ENCODE results near the gene TLE4. TPM values are rescaled to one million over a fixed set of nuclear protein-coding genes. Genes with fewer than 3 reads are reported as not detected.
A peak's percentile ranks its signal among the peaks of the same experiment; 100 is the strongest.

The TLE4 gene
- total RNA-seq, 2 experiments from 2014 or later = 11.8 to 15.5 TPM

GRCh38 chr9:79581794-79582193 lies 10.0 kb downstream of the TLE4 start:
- Mint-ChIP-seq H3K36me3 (ENCODE audit: low read depth) (peaks cover 13% of the 10 kb centered on the region), H3K4me1 (peaks cover 80% of the 10 kb centered on the region), H3K4me3 (peak overlapping the region; percentile 60), H3K9me3 (ENCODE audit: low read depth) (no peaks in the 10 kb centered on the region), H3K27ac (peak overlapping the region; percentile 70), H3K27me3 (no peaks in the 10 kb centered on the region)
- DNase-seq (peak; percentile 38), ATAC-seq (peak; percentile 62)
- intact Hi-C loops (cut with DNase I, micrococcal nuclease) = loop anchor here (1.0 to 5.0 kb wide), 3 partner anchors 8 to 116 kb away; partner anchors contain the start of gene TLE4 (in 1 of the 2)
- ChIA-PET CTCF (interaction anchor here (0.8 to 0.9 kb wide), 2 partner anchors 9 to 103 kb away, joined by 3 read pairs; no protein-coding TSS in a partner anchor), POLR2A (interaction anchor here (1.5 kb wide), 1 partner anchor 10 kb away, joined by 14 read pairs; the partner anchor contains the start of gene TLE4)

- ATAC-seq (peak; percentile 86), DNase-seq (peak; percentile 68)
- Mint-ChIP-seq H3K36me3 (ENCODE audit: low read depth) (peaks cover 24% of the 10 kb centered on the region), H3K4me1 (peaks cover 67% of the 10 kb centered on the region), H3K4me3 (peak overlapping the region; percentile 24), H3K9me3 (ENCODE audit: low read depth) (no peaks in the 10 kb centered on the region), H3K27ac (peak overlapping the region; percentile 30), H3K27me3 (no peaks in the 10 kb centered on the region)
- POLR2A ChIA-PET = no interaction called here
- CTCF ChIA-PET = interaction anchor here (1.1 to 1.5 kb wide), 2 partner anchors 9 to 13 kb away, joined by 3 to 4 read pairs; partner anchors contain the start of gene TLE4
- intact Hi-C loops (cut with DNase I, micrococcal nuclease) = loop anchor here in 1 of 2 experiments (5.0 kb wide), 1 partner anchor 113 kb away; no protein-coding TSS in a partner anchor
Measured at GRCh38 chr9:79583952-79584654, 12.3 kb downstream of the TLE4 start.

- POLR2A ChIA-PET = no interaction called here
- Mint-ChIP-seq H3K4me1 (peaks cover 63% of the 10 kb centered on the region), H3K27me3 (no peaks in the 10 kb centered on the region), H3K4me3 (no peak overlapping the region), H3K9me3 (ENCODE audit: low read depth) (no peaks in the 10 kb centered on the region), H3K27ac (no peak overlapping the region), H3K36me3 (ENCODE audit: low read depth) (peaks cover 26% of the 10 kb centered on the region)
- CTCF ChIA-PET = interaction anchor here (1.5 kb wide), 1 partner anchor 13 kb away, joined by 4 read pairs; the partner anchor contains the start of gene TLE4
- no peak for ATAC-seq
- intact Hi-C loops (cut with DNase I, micrococcal nuclease) = loop anchor here in 1 of 2 experiments (5.0 kb wide), 1 partner anchor 113 kb away; no protein-coding TSS in a partner anchor
- no peak for DNase-seq
Measured at GRCh38 chr9:79584655-79584982, 12.9 kb downstream of the TLE4 start.

GRCh38 chr9:79588488-79589223 lies 16.9 kb downstream of the TLE4 start:
- POLR2A ChIA-PET = no interaction called here
- Mint-ChIP-seq H3K9me3 (ENCODE audit: low read depth) (no peaks in the 10 kb centered on the region), H3K4me1 (peaks cover 52% of the 10 kb centered on the region), H3K36me3 (ENCODE audit: low read depth) (peaks cover 19% of the 10 kb centered on the region), H3K4me3 (no peak overlapping the region), H3K27me3 (no peaks in the 10 kb centered on the region), H3K27ac (no peak overlapping the region)
- DNase-seq = no peak
- no peak for ATAC-seq
- intact Hi-C loops (cut with DNase I, micrococcal nuclease) = no loop called here
- CTCF ChIA-PET = no interaction called here

GRCh38 chr9:79591458-79591857 lies 19.7 kb downstream of the TLE4 start:
- CTCF ChIA-PET = no interaction called here
- POLR2A ChIA-PET = no interaction called here
- H3K36me3 Mint-ChIP-seq (ENCODE audit: low read depth) = peaks cover 19% of the 10 kb centered on the region
- ATAC-seq = no peak
- H3K4me1 Mint-ChIP-seq = peaks cover 43% of the 10 kb centered on the region
- H3K9me3 Mint-ChIP-seq (ENCODE audit: low read depth) = no peaks in the 10 kb centered on the region
- H3K4me3 Mint-ChIP-seq = no peak overlapping the region
- H3K27me3 Mint-ChIP-seq = no peaks in the 10 kb centered on the region
- H3K27ac Mint-ChIP-seq = no peak overlapping the region
- intact Hi-C loops (cut with DNase I, micrococcal nuclease) = no loop called here
- DNase-seq = no peak

DNA sequence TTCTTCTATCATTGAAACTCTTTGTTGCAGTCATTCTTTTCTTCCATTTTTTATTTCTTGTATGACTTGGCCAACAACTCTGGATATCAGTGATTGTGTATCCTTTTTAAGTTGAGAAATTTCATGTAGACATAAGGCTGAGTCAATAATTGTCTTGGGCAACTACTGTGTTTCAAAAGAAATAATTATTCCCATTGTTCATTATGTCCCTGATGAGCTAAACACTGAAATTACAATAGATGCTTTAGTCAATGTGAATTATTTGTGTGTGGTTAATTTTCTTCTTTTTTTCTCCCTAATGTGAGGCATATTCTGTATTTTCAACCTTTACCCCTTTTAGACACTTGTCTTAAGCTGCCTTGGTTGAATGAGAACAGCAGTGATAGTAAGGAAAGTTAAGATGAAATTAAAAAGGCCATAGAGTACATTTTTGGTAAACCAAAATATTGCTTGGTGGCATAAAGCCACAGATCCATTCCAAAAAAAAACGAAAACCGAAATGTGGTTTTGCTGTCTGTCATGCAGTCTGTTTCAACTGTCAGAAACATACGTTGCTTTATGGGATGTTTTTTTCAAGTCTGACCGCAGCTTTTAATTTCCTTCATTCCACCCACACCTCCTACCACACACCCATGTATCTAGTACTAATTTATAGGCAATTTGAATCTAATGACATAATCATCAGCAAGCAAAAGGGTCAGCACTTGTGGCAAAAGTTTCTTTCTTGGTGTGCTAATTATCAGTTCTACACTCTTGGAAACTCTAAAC lies 21.1 kb downstream of the TLE4 start:
- DNase-seq (no peak), ATAC-seq (peak; percentile 66)
- intact Hi-C loops (cut with DNase I, micrococcal nuclease) = no loop called here
- Mint-ChIP-seq H3K36me3 (ENCODE audit: low read depth) (peaks cover 15% of the 10 kb centered on the region), H3K4me3 (no peak overlapping the region), H3K4me1 (peaks cover 46% of the 10 kb centered on the region), H3K27me3 (no peaks in the 10 kb centered on the region), H3K27ac (no peak overlapping the region), H3K9me3 (ENCODE audit: low read depth) (no peaks in the 10 kb centered on the region)
- CTCF ChIA-PET = interaction anchor here (1.2 kb wide), 1 partner anchor 10 kb away, joined by 3 read pairs; no protein-coding TSS in a partner anchor
- POLR2A ChIA-PET = no interaction called here

- H3K4me3 Mint-ChIP-seq = no peak overlapping the region
- ChIA-PET POLR2A (no interaction called here), CTCF (interaction anchor here (0.6 kb wide), 1 partner anchor 1853 kb away, joined by 3 read pairs; no protein-coding TSS in a partner anchor)
- peaks cover 43% of the 10 kb centered on the region for H3K4me1 Mint-ChIP-seq
- no peak for ATAC-seq
- H3K9me3 Mint-ChIP-seq (ENCODE audit: low read depth) = peaks cover 12% of the 10 kb centered on the region
- peaks cover 17% of the 10 kb centered on the region for H3K36me3 Mint-ChIP-seq (ENCODE audit: low read depth)
- no peak for DNase-seq
- H3K27ac Mint-ChIP-seq = no peak overlapping the region
- intact Hi-C loops (cut with DNase I, micrococcal nuclease) = no loop called here
- H3K27me3 Mint-ChIP-seq = no peaks in the 10 kb centered on the region
Measured at GRCh38 chr9:79598562-79599345, 27.0 kb downstream of the TLE4 start.

- DNase-seq = no peak
- H3K4me1 Mint-ChIP-seq = peaks cover 37% of the 10 kb centered on the region
- ChIA-PET CTCF (interaction anchor here (0.8 kb wide), 1 partner anchor 17 kb away, joined by 3 read pairs; no protein-coding TSS in a partner anchor), POLR2A (no interaction called here)
- H3K27ac Mint-ChIP-seq = no peak overlapping the region
- no peaks in the 10 kb centered on the region for H3K27me3 Mint-ChIP-seq
- H3K36me3 Mint-ChIP-seq (ENCODE audit: low read depth) = peaks cover 17% of the 10 kb centered on the region
- intact Hi-C loops (cut with DNase I, micrococcal nuclease) = no loop called here
- ATAC-seq = no peak
- peaks cover 12% of the 10 kb centered on the region for H3K9me3 Mint-ChIP-seq (ENCODE audit: low read depth)
- H3K4me3 Mint-ChIP-seq = no peak overlapping the region
Measured at GRCh38 chr9:79600466-79600865, 28.7 kb downstream of the TLE4 start.

GRCh38 chr9:79603222-79603920 lies 31.6 kb downstream of the TLE4 start:
- intact Hi-C loops (cut with DNase I, micrococcal nuclease) = no loop called here
- H3K9me3 Mint-ChIP-seq (ENCODE audit: low read depth) = peaks cover 16% of the 10 kb centered on the region
- peaks cover 24% of the 10 kb centered on the region for H3K36me3 Mint-ChIP-seq (ENCODE audit: low read depth)
- H3K4me1 Mint-ChIP-seq = peaks cover 31% of the 10 kb centered on the region
- ChIA-PET CTCF (no interaction called here), POLR2A (no interaction called here)
- H3K4me3 Mint-ChIP-seq = no peak overlapping the region
- H3K27ac Mint-ChIP-seq = no peak overlapping the region
- ATAC-seq = no peak
- DNase-seq = no peak
- no peaks in the 10 kb centered on the region for H3K27me3 Mint-ChIP-seq

GRCh38 chr9:79604149-79604548 lies 32.4 kb downstream of the TLE4 start:
- H3K27ac Mint-ChIP-seq = no peak overlapping the region
- CTCF ChIA-PET = interaction anchor here (1.0 kb wide), 1 partner anchor 12 kb away, joined by 7 read pairs; no protein-coding TSS in a partner anchor
- ATAC-seq = no peak
- H3K27me3 Mint-ChIP-seq = no peaks in the 10 kb centered on the region
- DNase-seq = no peak
- POLR2A ChIA-PET = no interaction called here
- peaks cover 25% of the 10 kb centered on the region for H3K4me1 Mint-ChIP-seq
- H3K4me3 Mint-ChIP-seq = no peak overlapping the region
- peaks cover 16% of the 10 kb centered on the region for H3K9me3 Mint-ChIP-seq (ENCODE audit: low read depth)
- peaks cover 24% of the 10 kb centered on the region for H3K36me3 Mint-ChIP-seq (ENCODE audit: low read depth)
- intact Hi-C loops (cut with DNase I, micrococcal nuclease) = no loop called here

All from activated CD4-positive, alpha-beta T cell treated with anti-CD3 and anti-CD28 coated beads for 36 hours (primary cell).